HL-60/S4 treated with retinoic acid at 250 ng/mL for 4 days and 3 days (cell line): ENCODE measurements around the gene GSDME.

Experiments
- in situ Hi-C: fragments of 300-500 bp; cut with MboI; formaldehyde crosslinking; loops from 2 replicates; pipeline ENCODE4 v1.7.0; 2022; ENCODE audit warnings: low sequenced_read_pairs

GSDME gene

GRCh38 chr7:24660546-24660945 lies 96.7 kb downstream of the GSDME start:
- in situ Hi-C loops: loop anchor here (25.0 kb wide), 1 partner anchor 1098 kb away; no protein-coding TSS in a partner anchor

GRCh38 chr7:24659505-24659904 lies 97.8 kb downstream of the GSDME start:
- in situ Hi-C loops: loop anchor here (25.0 kb wide), 1 partner anchor 1097 kb away; no protein-coding TSS in a partner anchor

- in situ Hi-C loops: loop anchor here (25.0 kb wide), 1 partner anchor 1096 kb away; no protein-coding TSS in a partner anchor
These were observed 99.3 kb downstream of the GSDME start for GRCh38 chr7:24657980-24658379.

GRCh38 chr7:24656608-24657007 lies 100.7 kb downstream of the GSDME start:
- in situ Hi-C loops: loop anchor here (25.0 kb wide), 1 partner anchor 1094 kb away; no protein-coding TSS in a partner anchor

- in situ Hi-C loops: loop anchor here (25.0 kb wide), 1 partner anchor 1092 kb away; no protein-coding TSS in a partner anchor
These were observed 103.0 kb downstream of the GSDME start for GRCh38 chr7:24654305-24654704.

- in situ Hi-C loops: loop anchor here (25.0 kb wide), 1 partner anchor 1091 kb away; no protein-coding TSS in a partner anchor
These were observed 103.8 kb downstream of the GSDME start for GRCh38 chr7:24653316-24654085.

- in situ Hi-C loops: loop anchor here (25.0 kb wide), 1 partner anchor 1090 kb away; no protein-coding TSS in a partner anchor
These were observed 104.9 kb downstream of the GSDME start for GRCh38 chr7:24652251-24652939.
